GM04503 (cell line): Measurements from ENCODE around the gene HELLS.
"Not testable (repeated sequence)": the region's sequence is repeated elsewhere in the genome, so short reads cannot be mapped to it uniquely, and the experiment has no call there.

Experiments
- DNase-seq: peaks from one replicate; pipeline ENCODE4 v3.0.0-alpha.2; 2012; ENCODE audit warnings: low read depth

Gene HELLS

DNA sequence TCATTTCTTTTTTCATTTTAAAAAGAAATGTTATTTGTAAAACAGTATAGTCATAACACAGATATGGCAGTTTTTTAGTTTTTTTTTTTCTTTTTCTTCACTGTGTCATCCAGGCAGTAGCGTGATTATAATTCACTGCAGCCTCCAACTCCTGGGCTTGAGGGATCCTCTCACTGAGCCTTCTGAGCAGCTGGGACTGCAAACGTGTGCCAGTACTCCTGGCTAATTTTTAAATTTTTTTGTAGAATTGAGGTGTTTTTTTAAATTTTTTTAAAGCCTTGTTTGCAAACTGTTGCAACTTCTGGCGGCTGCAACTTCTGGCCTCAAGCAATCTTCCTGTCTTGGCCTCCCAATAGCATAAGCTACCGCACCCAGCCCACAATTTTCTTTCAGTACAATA lies 63.0 kb downstream of the HELLS start:
- no peak for DNase-seq

DNA sequence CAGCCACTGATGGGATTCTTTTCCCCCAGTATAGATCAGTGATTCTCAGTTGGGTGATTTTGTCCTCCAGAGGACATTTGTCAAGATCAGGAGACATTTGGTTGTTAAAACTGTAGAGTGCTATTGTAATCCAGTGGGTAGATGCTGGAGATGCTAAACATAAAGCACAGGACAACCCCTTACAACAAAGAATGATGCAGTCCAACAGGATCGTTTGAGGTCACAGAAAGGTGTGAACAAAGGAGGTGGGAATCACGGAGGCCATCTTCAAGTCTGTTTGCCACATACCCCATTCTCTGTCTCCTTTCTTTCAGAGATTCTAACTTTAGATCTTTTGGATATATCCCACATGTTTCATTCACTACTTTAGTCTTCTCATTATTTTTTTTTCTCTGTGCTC lies 69.0 kb downstream of the HELLS start:
- DNase-seq = no peak

DNA sequence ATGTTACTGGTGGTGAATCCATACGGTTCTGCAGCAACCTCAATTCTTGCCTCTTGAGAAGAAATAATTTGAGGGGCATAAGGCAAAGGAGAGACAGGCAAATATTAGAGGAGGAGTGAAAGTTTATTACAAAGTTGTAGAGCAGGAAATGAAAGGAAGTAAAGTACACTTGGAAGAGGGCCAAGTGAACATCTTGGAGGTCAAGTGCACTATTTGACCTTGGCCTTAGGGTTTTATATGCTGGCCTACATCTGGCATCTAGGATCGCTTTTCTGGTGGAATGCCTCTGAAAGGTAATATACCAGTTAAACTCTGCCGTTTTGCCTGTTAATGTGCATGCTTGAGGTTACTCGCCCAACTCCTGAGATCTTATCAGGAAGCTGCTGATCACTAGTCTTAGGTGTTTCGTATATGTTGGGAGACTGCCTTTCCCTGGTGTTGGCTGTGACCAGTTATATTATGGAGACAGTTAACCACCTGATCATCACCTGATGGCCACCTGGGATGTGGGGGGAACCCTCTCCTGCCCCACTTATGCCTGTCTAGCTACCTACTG lies 71.9 kb downstream of the HELLS start:
- DNase-seq = no peak

DNA sequence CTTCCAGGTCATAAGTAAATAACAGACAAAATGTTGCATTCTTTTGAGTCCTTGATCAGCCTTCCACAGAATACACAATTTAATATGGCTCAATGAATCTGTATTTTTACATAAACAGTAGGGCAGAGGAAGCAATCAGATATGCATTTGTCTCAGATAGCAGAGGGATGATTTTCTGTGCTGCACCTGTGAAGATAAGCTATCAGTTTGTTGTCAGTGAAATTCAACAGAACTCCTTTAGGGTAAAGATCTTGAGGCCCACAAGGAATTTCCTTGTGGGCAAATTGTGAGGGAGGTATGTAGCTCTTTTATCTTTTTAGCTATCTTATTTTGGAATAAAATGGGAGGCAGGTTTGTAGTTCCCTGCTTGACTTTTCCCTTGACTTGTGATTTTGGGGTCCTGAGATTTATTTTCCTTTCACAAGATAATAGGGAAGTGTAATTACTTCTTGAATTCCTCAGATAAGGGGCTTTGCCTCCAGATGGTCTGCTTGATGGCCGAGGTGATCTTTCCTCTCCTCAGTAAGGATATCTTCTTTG lies 77.1 kb downstream of the HELLS start:
- no peak for DNase-seq

DNA sequence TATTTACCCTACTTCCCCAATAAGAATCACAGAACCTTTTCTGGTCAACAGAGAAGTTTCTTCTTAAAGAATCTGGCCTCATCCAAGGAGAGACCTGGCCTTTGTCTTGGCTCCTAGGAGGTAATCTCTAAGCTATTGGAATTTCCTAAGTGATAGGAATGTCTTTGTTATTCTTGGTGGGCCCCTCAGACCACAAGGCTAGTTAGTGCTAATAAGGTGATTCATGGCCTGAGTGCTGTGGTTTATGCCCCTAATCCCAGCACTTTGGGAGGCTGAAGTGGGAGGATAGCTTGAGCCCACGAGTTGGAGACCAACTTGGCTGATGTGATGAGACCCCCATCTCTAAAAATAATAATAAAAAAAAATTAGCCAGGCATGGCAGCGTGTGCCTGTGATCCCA lies 78.0 kb downstream of the HELLS start:
- DNase-seq = no peak

DNA sequence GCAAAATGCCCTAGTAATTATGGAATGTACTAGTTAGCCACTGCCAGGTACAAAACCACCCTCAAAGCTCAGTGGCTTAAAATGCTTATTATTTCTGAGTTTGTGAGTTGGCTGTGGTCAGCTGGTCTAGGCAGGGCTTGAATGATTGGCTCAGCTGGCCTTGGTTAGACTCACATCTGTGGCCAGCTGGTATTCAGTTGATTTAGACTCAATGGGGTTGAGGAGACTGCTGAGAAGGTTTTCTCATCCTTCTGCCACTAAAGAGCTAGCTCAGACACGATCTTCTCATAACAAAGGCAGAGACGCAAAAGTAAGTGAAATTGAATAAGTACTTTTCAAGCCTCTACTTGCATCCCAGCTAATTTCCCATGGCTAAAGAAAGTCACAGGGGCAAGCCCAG lies 80.9 kb downstream of the HELLS start:
- DNase-seq = no peak

DNA sequence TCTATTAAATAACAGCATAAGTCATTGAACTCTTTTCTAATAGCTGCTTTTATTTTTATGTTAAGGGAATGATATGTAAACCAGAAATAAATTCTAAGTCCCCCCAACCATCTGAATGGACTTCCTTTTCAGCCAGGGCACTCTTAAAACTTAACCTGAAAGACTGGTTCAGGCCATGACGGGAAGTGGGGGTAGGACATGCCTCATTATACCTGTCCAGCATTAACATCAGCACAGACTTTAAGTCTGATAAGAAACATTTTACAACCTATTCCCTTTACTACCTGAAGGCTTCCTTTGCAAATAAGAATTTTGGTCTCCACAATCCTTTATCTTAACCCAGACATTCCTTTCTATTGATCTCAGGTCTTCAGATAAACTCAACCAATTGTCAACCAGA lies 81.9 kb downstream of the HELLS start:
- no peak for DNase-seq

DNA sequence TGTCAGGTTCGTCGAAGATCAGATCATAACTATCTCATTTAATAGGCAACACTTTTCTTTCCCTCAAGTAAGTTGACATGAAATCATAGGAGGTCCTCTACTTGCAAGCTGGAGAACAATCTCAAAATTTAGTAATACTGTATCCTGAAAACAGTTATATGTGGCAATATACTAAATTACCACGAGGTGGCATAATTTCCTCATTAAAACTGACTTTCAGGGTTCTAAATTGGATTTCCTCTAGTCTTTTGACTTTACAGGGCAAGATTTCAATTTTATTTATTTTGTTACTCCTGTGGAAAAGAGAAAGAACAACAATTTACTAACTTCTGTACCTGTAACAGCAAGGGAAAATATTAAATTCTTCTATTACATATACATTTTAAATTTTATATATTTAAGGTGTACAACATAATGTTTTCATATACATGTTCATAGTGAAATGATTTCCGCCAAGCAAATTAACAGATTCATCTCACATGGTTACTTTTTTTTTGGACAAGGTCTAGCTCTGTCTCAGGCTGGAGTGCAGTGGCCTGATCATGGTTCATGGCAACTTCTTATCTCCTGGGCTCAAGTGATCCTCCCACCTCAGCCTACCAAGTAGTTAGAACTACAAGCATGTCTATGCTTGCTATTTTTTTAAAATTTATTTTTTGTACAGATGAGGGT lies 84.6 kb downstream of the HELLS start:
- no peak for DNase-seq

DNA sequence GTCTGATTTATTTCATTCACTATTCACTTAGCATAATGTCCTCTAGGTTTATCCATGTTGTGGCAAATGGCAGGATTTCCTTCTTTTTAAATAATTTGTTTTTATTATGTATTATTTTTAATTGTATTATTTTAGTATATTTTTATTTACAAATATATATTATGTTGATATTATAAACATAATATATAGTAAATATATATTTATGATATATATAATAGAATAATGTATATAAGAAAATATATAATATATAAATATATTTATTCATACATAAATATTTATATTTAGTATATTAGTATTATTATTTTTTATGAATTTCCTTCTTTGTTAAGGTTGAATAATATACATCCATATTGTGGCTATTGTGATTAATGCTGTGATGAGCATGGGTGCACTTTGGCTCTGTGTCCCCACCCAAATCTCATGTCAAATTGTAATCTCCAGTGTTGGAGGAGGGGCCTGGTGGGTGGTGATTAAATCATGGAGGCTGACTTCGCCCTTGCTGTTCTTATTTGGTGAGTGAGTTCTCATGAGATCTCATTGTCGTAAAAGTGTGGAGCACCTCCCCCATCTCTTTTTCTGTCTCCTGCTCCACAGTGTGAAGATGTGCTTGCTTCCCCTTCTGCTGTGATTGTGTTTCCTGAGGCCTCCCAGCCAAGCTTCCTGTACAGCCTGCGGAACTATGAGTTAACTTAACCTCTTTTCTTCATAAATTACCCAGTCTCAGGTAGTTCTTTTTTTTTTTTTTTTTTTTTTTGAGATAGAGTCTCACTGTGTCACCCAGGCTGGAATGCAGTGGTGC lies 85.7 kb downstream of the HELLS start:
- DNase-seq = no peak

DNA sequence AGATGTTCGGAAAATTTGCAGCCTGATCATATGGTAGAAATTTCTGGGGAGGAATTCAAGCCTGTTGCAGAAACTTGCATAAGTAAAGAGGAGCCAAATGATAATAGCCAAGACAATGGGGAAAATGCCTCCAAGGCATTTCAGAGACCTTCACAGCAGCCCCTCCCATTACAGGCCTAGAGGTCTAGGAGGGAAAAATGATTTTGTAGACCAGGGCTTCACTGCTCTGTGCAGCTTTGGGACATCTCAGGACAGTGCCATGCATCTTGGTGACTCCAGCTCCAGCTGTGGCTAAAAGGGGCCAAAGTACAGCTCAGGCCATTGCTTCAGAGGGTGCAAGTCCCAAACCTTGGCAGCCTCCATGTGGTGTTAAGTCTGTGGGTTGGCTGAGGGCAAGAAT lies 87.4 kb downstream of the HELLS start:
- DNase-seq = no peak

DNA sequence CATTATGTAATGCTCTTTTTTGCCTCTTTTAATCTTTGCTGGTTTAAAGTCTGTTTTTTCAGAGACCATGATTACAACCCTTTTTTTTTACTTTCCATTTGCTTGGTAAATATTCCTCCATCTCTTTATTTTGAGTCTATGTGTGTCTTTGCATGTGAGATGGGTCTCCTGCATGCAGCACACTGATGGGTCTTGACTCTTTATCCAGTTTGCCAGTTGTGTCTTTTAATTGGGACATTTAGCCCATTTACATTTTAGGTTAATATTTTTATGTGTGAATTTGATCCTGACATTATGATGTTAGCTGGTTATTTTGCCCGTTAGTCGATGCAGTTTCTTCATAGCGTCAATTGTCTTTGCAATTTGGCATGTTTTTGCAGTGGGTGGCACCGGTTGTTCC lies 92.5 kb downstream of the HELLS start:
- not testable (repeated sequence) for DNase-seq

DNA sequence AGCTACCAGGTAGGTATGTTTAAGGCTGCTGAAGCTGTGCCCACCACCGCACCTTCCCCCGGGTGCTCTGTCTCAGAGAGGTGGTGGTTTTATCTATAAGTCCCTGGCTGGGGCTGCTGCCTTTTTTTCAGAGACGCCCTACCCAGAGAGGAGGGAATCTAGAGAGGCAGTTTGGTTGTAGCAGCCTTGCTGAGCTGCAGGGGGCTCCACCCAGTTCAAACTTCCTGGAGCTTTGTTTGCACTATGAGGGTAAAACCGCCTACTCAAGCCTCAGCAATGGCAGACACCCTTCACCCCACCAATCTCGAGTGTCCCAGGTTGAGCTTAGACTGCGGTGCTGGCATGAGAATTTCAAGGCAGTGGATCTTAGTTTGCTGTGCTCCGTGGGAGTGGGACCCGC lies 94.3 kb downstream of the HELLS start:
- no peak for DNase-seq

DNA sequence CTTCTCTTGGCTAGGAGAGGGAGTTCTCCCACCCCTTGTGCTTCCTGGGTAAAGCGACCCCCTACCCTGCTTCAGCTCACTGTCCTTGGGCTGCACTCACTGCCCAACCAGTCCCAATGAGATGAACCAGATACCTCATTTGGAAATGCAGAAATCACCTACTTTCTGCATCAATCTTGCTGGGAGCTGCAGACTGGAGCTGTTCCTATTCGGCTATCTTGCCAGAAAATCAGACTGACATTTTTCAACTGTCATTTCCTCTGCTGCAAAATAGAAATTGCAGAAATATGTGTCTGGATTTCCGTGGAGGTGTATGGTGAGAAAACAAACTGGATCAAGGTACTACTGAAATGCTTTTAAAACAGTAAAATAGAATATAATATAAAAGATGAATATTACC lies 95.0 kb downstream of the HELLS start:
- DNase-seq = no peak

DNA sequence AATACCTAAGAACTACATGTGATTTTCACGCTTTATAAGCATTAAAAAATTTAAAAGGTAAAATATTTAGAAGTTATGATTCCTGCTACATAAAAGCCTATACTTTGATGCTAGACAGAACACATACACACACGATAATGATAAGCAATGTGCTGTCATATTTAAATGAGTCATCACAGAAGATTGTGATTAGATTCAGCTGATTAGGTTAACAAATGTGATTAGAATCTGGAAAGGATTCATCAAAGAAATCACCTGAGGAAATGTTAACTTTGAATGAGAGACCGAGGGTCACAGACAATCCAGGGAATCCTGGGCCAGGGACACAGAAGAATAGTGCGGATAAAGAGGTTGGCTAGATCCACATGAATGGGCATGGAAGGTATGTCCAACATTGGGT lies 95.9 kb downstream of the HELLS start:
- no peak for DNase-seq

DNA sequence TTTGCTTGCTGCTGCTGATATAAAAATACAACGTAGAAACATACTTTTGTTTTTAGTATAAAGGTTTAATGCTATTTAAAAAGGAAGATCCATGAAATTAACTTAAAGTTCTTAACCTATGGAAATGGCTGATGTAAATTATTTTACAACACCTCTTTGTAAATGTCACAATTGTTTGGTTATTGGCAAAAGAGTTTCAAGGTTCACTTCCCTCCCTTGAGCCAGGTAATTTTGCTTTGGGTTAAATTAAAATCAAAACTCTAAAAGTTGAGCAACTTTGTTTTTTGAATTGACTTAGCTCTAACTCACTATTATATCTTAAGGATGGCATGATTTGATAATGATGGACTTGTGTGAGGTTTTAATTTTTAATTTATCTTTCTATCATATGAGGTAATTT lies 98.8 kb downstream of the HELLS start:
- DNase-seq = no peak

DNA sequence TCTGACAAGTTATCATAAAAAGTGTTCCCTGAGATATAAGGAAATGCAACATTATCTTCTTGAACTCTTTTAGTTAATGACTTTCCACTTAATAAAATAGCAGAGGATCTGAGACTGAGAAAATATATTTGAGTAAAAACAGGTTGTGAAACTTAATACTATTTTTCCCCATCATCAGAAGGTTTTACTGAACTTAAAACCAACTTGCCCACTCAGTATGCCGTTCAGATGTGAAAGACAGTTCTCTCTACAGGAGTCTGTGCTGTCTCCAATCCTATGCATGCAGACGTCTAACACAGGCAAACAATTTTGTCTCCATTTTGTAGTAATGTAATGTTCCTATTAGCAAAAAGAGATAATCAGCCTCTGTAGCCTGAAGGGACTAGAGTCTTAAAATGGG lies 99.7 kb downstream of the HELLS start:
- DNase-seq = no peak
